PC-3 (cell line): ENCODE data around the gene VWA3B. TPM values are rescaled to one million over a fixed set of nuclear protein-coding genes. Genes with fewer than 3 reads are reported as not detected.

Experiments used
- ATAC-seq: fragments of 200-7000 bp; cut with Tn5 transposase; 2 replicates; pipeline ENCODE4 v1.9.1; 2020; ENCODE audit warnings: mild to moderate bottlenecking, moderate library complexity
- BruUV-seq: library from RNA; stranded (reverse); fragments of 400-500 nt; replicated peaks from 2 replicates; lab custom pipeline; 2021; lab: Mats Ljungman, UMichigan
- CTCF ChIA-PET: fragments of 300-600 bp; sonication (Branson Sonifier 250); formaldehyde crosslinking; loops from one replicate; lab custom pipeline; 2022; ENCODE audit warnings: antibody characterized with exemption; lab: Charles Lee
- POLR2A ChIA-PET: fragments of 300-600 bp; sonication (Branson Sonifier 250); formaldehyde crosslinking; loops from one replicate; lab custom pipeline; 2022; ENCODE audit warnings: antibody characterized with exemption; ENCODE audit not compliant: unreplicated experiment; lab: Charles Lee
- DNase-seq: peaks from one replicate; pipeline ENCODE4 v3.0.0-alpha.2; 2015
- H2AFZ ChIP-seq: fragments of 300-600 bp; sonication (generic); 2 replicates; pipeline ENCODE4 v1.6.0; 2016; ENCODE audit warnings: antibody characterized with exemption, low read length
- H3F3A ChIP-seq: fragments of 300-600 bp; sonication (generic); one replicate; pipeline ENCODE4 v1.6.0; 2017; ENCODE audit warnings: antibody characterized with exemption, low read length, control low read depth, mild to moderate bottlenecking; ENCODE audit not compliant: unreplicated experiment
- H3K27ac ChIP-seq: fragments of 300-600 bp; sonication (generic); 2 replicates; pipeline ENCODE4 v1.5.1; 2016; ENCODE audit warnings: mild to moderate bottlenecking, low read length
- H3K27me3 ChIP-seq: fragments of 300-600 bp; sonication (generic); 2 replicates; pipeline ENCODE4 v1.6.1; 2016; ENCODE audit warnings: low read length, mixed read lengths
- H3K36me3 ChIP-seq: fragments of 300-600 bp; sonication (generic); 2 replicates; pipeline ENCODE4 v1.6.1; 2016; ENCODE audit warnings: low read depth, mixed run types, low read length, mixed read lengths
- H3K4me1 ChIP-seq: fragments of 300-600 bp; sonication (generic); 2 replicates; pipeline ENCODE4 v1.5.1; 2016; ENCODE audit warnings: low read length; ENCODE audit not compliant: insufficient read depth
- H3K4me2 ChIP-seq: fragments of 300-600 bp; sonication (generic); 2 replicates; pipeline ENCODE4 v1.6.0; 2016; ENCODE audit warnings: low read length
- H3K4me3 ChIP-seq: fragments of 300-600 bp; sonication (generic); 2 replicates; pipeline ENCODE4 v1.5.1; 2016; ENCODE audit warnings: mild to moderate bottlenecking, low read length, mixed read lengths
- H3K79me2 ChIP-seq: fragments of 300-600 bp; sonication (generic); 2 replicates; pipeline ENCODE4 v1.6.1; 2017; ENCODE audit warnings: low read length, mixed read lengths
- H3K9ac ChIP-seq: fragments of 300-600 bp; sonication (generic); 2 replicates; pipeline ENCODE4 v1.6.0; 2016; ENCODE audit warnings: mild to moderate bottlenecking, low read length
- H3K9me2 ChIP-seq: fragments of 300-600 bp; sonication (generic); replicated peaks from 2 replicates; pipeline ENCODE4 v1.6.1; 2016; ENCODE audit warnings: mixed run types, low read length, mixed read lengths
- H3K9me3 ChIP-seq: fragments of 300-600 bp; sonication (generic); 2 replicates; pipeline ENCODE4 v1.6.1; 2016; ENCODE audit warnings: low read length, mixed read lengths
- H4K20me1 ChIP-seq: fragments of 300-600 bp; sonication (generic); 2 replicates; pipeline ENCODE4 v1.6.1; 2016; ENCODE audit warnings: low read length, mixed read lengths
- EZH2 ChIP-seq: fragments of 300-600 bp; sonication (generic); IDR thresholded peaks from one replicate; pipeline ENCODE4 v1.6.1; 2017; ENCODE audit warnings: antibody characterized with exemption, mild to moderate bottlenecking, low read length; ENCODE audit not compliant: unreplicated experiment
- EZH2phosphoT487 ChIP-seq: fragments of 300-600 bp; sonication (generic); IDR thresholded peaks from 2 replicates; pipeline ENCODE4 v1.6.1; 2018; ENCODE audit warnings: mild to moderate bottlenecking, antibody characterized with exemption, low read length, borderline replicate concordance
- intact Hi-C: fragments of 100-400 bp; cut with micrococcal nuclease; formaldehyde crosslinking; loops from 2 replicates; pipeline ENCODE4 v1.9.0; 2023
- total RNA-seq: library from RNA; depleted of rRNA; stranded (reverse); fragments of >200 nt; gene quantifications from 2 replicates; pipeline ENCODE4 v1.2.3, GENCODE V29; 2014
- TF ChIP-seq, protein P1 (sequence below): fragments of 300-600 bp; sonication (generic); conservative IDR thresholded peaks from 2 replicates; pipeline ENCODE4 v1.5.1; 2017; ENCODE audit warnings: antibody characterized with exemption, low read depth, mild to moderate bottlenecking, low read length

VWA3B gene
- total RNA-seq, 1 experiment from 2014 or later, result not detected

DNA sequence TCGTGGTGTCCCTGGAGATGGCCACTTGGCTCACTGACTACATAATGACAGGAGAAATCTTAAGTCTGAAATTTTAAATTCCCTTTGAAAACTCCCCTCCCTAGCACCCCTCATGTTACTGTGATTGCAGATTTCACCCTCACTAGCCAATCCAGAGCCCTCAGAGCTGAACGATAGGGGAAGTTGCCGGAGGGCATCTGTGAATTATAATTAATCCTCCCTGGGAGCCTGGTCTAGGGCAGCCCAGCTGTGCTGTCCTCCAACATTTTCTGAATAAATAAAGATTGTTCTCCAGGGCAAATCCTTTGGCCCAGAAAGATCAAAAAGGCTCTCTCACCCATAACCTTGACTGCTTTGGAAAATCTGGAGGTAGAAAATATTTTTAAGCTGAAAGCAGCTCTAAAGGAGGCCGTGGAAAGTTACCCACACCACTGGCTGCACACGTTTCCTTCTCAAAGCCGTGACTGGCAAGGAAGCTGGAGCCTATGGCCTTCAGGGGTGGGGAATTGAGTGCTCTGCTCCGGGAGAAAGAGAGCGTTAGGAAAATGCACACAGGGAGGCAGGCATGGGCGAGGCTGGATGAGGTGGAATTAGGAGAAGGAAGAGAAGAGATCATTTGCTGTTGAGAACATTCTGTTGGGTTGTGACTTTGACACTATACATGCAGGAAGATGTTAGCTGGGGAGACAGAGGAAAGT is 190.3 kb downstream of the VWA3B start:
- H3K9ac ChIP-seq, result no peak overlapping the region
- H4K20me1 ChIP-seq, result no peaks in the 10 kb centered on the region
- no peak overlapping the region for H3K4me2 ChIP-seq
- H2AFZ ChIP-seq, result no peak overlapping the region
- no peak for ATAC-seq
- intact Hi-C loops, result no loop called here
- H3K27ac ChIP-seq, result no peak overlapping the region
- ChIA-PET POLR2A (no interaction called here), CTCF (no interaction called here)
- no peaks in the 10 kb centered on the region for H3K9me2 ChIP-seq
- no peak for TF ChIP-seq EZH2
- no peak for TF ChIP-seq EZH2phosphoT487
- TF ChIP-seq, protein P1, sequence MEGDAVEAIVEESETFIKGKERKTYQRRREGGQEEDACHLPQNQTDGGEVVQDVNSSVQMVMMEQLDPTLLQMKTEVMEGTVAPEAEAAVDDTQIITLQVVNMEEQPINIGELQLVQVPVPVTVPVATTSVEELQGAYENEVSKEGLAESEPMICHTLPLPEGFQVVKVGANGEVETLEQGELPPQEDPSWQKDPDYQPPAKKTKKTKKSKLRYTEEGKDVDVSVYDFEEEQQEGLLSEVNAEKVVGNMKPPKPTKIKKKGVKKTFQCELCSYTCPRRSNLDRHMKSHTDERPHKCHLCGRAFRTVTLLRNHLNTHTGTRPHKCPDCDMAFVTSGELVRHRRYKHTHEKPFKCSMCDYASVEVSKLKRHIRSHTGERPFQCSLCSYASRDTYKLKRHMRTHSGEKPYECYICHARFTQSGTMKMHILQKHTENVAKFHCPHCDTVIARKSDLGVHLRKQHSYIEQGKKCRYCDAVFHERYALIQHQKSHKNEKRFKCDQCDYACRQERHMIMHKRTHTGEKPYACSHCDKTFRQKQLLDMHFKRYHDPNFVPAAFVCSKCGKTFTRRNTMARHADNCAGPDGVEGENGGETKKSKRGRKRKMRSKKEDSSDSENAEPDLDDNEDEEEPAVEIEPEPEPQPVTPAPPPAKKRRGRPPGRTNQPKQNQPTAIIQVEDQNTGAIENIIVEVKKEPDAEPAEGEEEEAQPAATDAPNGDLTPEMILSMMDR, result no peak
- no peaks in the 10 kb centered on the region for H3K9me3 ChIP-seq
- H3K27me3 ChIP-seq, result no peaks in the 10 kb centered on the region
- no peaks in the 10 kb centered on the region for H3K36me3 ChIP-seq
- no peaks in the 10 kb centered on the region for H3F3A ChIP-seq
- no TSS peak for BruUV-seq
- H3K79me2 ChIP-seq, result no peaks in the 10 kb centered on the region
- H3K4me1 ChIP-seq, result no peaks in the 10 kb centered on the region; the same call in 1 of the 2 replicates
- no peak overlapping the region for H3K4me3 ChIP-seq
- DNase-seq, result no peak

DNA sequence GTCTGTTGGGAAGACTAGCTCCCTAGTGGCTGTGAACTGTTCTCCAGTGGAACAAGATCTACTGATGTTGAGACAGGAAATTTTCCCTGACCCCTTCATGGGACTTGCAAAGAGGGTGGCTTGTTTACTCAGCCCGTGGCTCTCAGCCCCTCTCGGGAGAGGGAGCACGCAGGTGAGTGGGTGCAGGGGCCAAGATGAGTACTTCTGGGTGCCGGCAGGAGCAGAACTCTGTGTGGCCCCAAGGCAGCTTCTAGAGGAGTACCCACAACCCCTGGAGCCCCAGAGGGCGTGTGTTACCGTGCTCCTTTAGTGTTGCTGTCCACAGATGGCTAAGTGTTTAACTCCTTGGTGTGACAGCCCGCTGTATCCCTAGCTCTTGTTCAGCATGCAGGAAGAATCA is 191.1 kb downstream of the VWA3B start:
- Histone ChIP-seq H3K36me3 (no peaks in the 10 kb centered on the region), H3K9me2 (no peaks in the 10 kb centered on the region), H3K4me2 (no peak overlapping the region), H3K27me3 (no peaks in the 10 kb centered on the region), H2AFZ (no peak overlapping the region), H4K20me1 (no peaks in the 10 kb centered on the region), H3K4me1 (no peaks in the 10 kb centered on the region; the same call in 1 of the 2 replicates), H3K79me2 (no peaks in the 10 kb centered on the region), H3K9ac (no peak overlapping the region), H3K4me3 (no peak overlapping the region), H3K9me3 (no peaks in the 10 kb centered on the region), H3K27ac (no peak overlapping the region), H3F3A (no peaks in the 10 kb centered on the region)
- intact Hi-C loops, result no loop called here
- no TSS peak for BruUV-seq
- ATAC-seq (no peak), DNase-seq (no peak)
- TF ChIP-seq EZH2phosphoT487, result no peak
- TF ChIP-seq, protein P1, result no peak
- TF ChIP-seq EZH2, result no peak
- POLR2A ChIA-PET, result no interaction called here
- CTCF ChIA-PET, result no interaction called here

GRCh38 chr2:98280376-98281102 is 193.6 kb downstream of the VWA3B start:
- Histone ChIP-seq H3K4me1 (no peaks in the 10 kb centered on the region; the same call in 1 of the 2 replicates), H3K9ac (no peak overlapping the region), H3F3A (no peaks in the 10 kb centered on the region), H3K79me2 (no peaks in the 10 kb centered on the region), H3K4me3 (no peak overlapping the region), H2AFZ (no peak overlapping the region), H3K36me3 (no peaks in the 10 kb centered on the region), H3K4me2 (no peak overlapping the region), H4K20me1 (no peaks in the 10 kb centered on the region), H3K27me3 (no peaks in the 10 kb centered on the region), H3K9me2 (no peaks in the 10 kb centered on the region), H3K9me3 (no peaks in the 10 kb centered on the region), H3K27ac (no peak overlapping the region)
- CTCF ChIA-PET, result no interaction called here
- intact Hi-C loops, result no loop called here
- BruUV-seq, result no TSS peak
- TF ChIP-seq, protein P1, result no peak
- TF ChIP-seq EZH2phosphoT487 (no peak), EZH2 (no peak)
- ATAC-seq (no peak), DNase-seq (no peak)
- POLR2A ChIA-PET, result no interaction called here
